Nephron progenitor cell (in vitro differentiated cells): ENCODE measurements around the gene SLC6A1.

ENCODE experiments used
- DNase-seq: peaks from one replicate; pipeline ENCODE4 v3.0.0; 2021
- H3K27ac Mint-ChIP-seq: 2 replicates; pipeline ENCODE4 v1.8.0; 2021; ENCODE audit warnings: mild to moderate bottlenecking, moderate library complexity, mixed read lengths
- H3K27me3 Mint-ChIP-seq: 2 replicates; pipeline ENCODE4 v1.8.0; 2021; ENCODE audit warnings: mild to moderate bottlenecking, low read depth, mixed read lengths; ENCODE audit not compliant: poor library complexity
- H3K36me3 Mint-ChIP-seq: 2 replicates; pipeline ENCODE4 v1.8.0; 2021; ENCODE audit warnings: low read depth, mixed read lengths
- H3K4me1 Mint-ChIP-seq: 2 replicates; pipeline ENCODE4 v1.8.0; 2021; ENCODE audit warnings: mixed read lengths
- H3K4me3 Mint-ChIP-seq: 2 replicates; pipeline ENCODE4 v1.8.0; 2021; ENCODE audit warnings: mild to moderate bottlenecking, moderate library complexity, mixed read lengths
- H3K9me3 Mint-ChIP-seq: 2 replicates; pipeline ENCODE4 v1.8.0; 2021; ENCODE audit warnings: mild to moderate bottlenecking, moderate library complexity, mixed read lengths
- TF ChIP-seq, protein P1 (sequence below): fragments of 200-600 bp; sonication (generic); IDR thresholded peaks from 2 replicates; pipeline ENCODE4 v1.5.0; 2021; ENCODE audit warnings: antibody characterized with exemption

SLC6A1 gene

GRCh38 chr3:10972072-10972782 lies 20.3 kb upstream of the SLC6A1 start:
- Mint-ChIP-seq H3K4me3 (no peak overlapping the region), H3K4me1 (peaks cover 14% of the 10 kb centered on the region), H3K27me3 (peaks cover 38% of the 10 kb centered on the region), H3K27ac (no peak overlapping the region), H3K9me3 (no peaks in the 10 kb centered on the region), H3K36me3 (no peaks in the 10 kb centered on the region)
- TF ChIP-seq, protein P1, sequence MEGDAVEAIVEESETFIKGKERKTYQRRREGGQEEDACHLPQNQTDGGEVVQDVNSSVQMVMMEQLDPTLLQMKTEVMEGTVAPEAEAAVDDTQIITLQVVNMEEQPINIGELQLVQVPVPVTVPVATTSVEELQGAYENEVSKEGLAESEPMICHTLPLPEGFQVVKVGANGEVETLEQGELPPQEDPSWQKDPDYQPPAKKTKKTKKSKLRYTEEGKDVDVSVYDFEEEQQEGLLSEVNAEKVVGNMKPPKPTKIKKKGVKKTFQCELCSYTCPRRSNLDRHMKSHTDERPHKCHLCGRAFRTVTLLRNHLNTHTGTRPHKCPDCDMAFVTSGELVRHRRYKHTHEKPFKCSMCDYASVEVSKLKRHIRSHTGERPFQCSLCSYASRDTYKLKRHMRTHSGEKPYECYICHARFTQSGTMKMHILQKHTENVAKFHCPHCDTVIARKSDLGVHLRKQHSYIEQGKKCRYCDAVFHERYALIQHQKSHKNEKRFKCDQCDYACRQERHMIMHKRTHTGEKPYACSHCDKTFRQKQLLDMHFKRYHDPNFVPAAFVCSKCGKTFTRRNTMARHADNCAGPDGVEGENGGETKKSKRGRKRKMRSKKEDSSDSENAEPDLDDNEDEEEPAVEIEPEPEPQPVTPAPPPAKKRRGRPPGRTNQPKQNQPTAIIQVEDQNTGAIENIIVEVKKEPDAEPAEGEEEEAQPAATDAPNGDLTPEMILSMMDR: no peak
- no peak for DNase-seq

DNA sequence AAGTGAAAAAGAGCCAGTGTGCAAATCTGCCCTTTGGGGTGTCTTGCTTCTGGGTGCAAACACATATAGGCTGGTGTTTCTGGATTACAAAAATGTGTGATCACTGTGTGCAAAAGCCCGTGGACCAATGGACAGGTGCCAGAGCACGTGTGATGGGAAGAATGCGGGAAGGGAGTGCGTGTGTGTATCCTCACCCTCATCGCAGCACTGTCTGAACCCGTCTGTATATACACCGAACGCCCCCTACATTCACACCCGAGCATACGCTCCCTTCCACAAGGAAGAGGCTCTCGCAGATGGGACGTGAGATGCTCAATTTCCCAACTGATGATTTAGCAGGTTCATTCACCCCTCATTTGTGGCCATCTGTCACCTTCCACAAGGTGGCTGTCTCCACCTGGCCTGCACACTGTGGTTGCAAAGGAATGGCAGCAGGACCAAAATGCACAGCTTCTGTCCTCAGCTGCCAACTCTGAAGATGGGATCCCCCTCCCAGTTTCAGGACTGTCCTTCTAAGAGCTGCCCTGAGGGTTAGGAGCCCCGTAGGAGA lies 19.4 kb upstream of the SLC6A1 start:
- no peaks in the 10 kb centered on the region for H3K36me3 Mint-ChIP-seq

GRCh38 chr3:10974131-10974530 lies 18.4 kb upstream of the SLC6A1 start:
- H3K4me3 Mint-ChIP-seq: no peak overlapping the region
- DNase-seq: no peak
- no peaks in the 10 kb centered on the region for H3K36me3 Mint-ChIP-seq
- no peak overlapping the region for H3K27ac Mint-ChIP-seq
- H3K27me3 Mint-ChIP-seq: peaks cover 47% of the 10 kb centered on the region
- TF ChIP-seq, protein P1: no peak
- H3K9me3 Mint-ChIP-seq: no peaks in the 10 kb centered on the region
- peaks cover 9% of the 10 kb centered on the region for H3K4me1 Mint-ChIP-seq

More for the DNA sequence above, 19.4 kb upstream of the SLC6A1 start:
- H3K9me3 Mint-ChIP-seq: no peaks in the 10 kb centered on the region
- TF ChIP-seq, protein P1: no peak
- peaks cover 13% of the 10 kb centered on the region for H3K4me1 Mint-ChIP-seq
- H3K4me3 Mint-ChIP-seq: no peak overlapping the region
- peaks cover 45% of the 10 kb centered on the region for H3K27me3 Mint-ChIP-seq
- no peak overlapping the region for H3K27ac Mint-ChIP-seq
- no peak for DNase-seq

DNA sequence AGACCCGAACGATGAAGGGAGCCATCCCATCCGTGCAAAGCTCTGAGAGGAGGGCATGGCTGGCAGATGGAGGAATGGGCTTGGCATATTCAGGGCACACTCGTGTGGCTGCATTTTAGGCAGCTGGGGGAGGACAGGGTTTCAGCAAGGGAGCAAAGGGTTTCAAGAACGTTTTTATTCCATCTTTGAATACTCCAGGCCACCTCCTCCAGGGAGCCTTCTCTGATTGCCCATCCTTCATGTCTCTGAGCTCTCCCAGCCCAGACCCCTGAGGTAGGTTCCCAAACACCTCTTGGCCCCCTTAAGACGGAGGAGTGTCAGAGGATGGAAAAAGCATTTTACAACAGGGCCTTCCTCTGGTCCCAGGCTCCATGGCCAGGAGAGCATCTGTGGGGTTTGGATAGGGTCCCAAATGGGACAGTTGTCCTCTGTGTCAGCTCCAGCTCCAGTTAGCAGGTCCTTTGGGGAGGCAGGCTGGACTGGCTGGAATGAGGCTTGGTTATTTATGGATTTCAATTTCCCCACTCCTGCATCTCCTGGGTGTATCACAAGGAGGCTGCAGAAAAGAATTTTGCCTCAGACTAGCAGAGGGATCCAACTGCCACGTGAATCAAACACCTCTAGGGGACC lies 17.7 kb upstream of the SLC6A1 start:
- Mint-ChIP-seq H3K27ac (no peak overlapping the region), H3K4me3 (no peak overlapping the region), H3K9me3 (no peaks in the 10 kb centered on the region), H3K4me1 (peaks cover 9% of the 10 kb centered on the region), H3K36me3 (no peaks in the 10 kb centered on the region), H3K27me3 (peaks cover 50% of the 10 kb centered on the region)
- TF ChIP-seq, protein P1: no peak
- DNase-seq: no peak

GRCh38 chr3:10975695-10976234 lies 16.8 kb upstream of the SLC6A1 start:
- H3K27ac Mint-ChIP-seq: no peak overlapping the region
- DNase-seq: no peak
- no peaks in the 10 kb centered on the region for H3K9me3 Mint-ChIP-seq
- no peaks in the 10 kb centered on the region for H3K36me3 Mint-ChIP-seq
- H3K4me3 Mint-ChIP-seq: no peak overlapping the region
- peaks cover 9% of the 10 kb centered on the region for H3K4me1 Mint-ChIP-seq
- peaks cover 59% of the 10 kb centered on the region for H3K27me3 Mint-ChIP-seq
- TF ChIP-seq, protein P1: no peak
